ENCODE measurements around the gene ROM1. TPM values are rescaled to one million over a fixed set of nuclear protein-coding genes. Genes with fewer than 3 reads are reported as not detected.

ROM1 gene
- total RNA-seq, 2 donors from 2014 or later = 3.2 to 3.6 TPM

- no peak for DNase-seq
- H3K27ac ChIP-seq = no peak overlapping the region
- H3K9ac ChIP-seq (ENCODE audit: low read depth in 2 of 2, low read length in 2 of 2) = no peak overlapping the region
- no peaks in the 10 kb centered on the region for H3K9me3 ChIP-seq
- TF ChIP-seq CTCF (IDR thresholded peaks at IDR 0.05) = no peak
- peaks cover 18% of the 10 kb centered on the region for H3K4me1 ChIP-seq
- intact Hi-C loops (cut with DNase I) = loop anchor here (10.0 kb wide), 1 partner anchor 100 kb away; no protein-coding TSS in a partner anchor
- H3K36me3 ChIP-seq = peaks cover 6% of the 10 kb centered on the region
- no peak overlapping the region for H3K4me3 ChIP-seq
- no peaks in the 10 kb centered on the region for H3K27me3 ChIP-seq
These were observed 17.9 kb upstream of the ROM1 start for GRCh38 chr11:62595124-62595523.

DNA sequence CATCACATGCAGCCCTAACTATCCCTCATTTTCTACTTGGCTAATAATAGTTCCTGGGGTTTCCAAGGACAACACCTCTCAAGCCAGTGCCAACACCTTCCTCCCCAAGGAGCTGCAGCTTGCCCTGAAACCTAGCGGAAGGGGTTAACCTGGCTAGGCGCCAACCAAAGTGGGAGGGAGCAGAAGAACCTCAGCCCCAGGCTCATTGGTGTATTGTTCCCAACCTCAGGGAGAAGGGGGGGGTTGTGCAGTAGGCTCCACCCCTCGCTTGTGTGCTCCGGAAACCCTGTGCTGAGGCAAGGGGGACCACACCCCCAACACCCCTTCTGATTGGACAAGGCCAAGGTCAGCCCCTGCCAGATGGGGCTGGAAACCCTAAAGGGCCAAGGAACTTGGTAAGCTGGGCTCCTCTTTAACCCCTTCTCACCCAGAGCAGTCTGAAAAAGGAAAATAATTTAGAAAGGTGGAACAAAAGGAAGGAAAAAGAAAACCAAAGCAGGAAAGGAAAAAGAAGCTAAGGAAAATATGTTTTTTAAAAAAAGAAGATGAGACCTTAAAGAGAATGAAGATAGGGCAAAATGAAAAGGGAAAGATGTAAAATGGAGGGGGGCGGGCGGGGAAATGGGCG is 13.9 kb upstream of the ROM1 start:
- DNase-seq = peak; percentile 94
- peaks cover 6% of the 10 kb centered on the region for H3K36me3 ChIP-seq
- no peaks in the 10 kb centered on the region for H3K9me3 ChIP-seq
- peak overlapping the region; percentile 17 for H3K27ac ChIP-seq
- intact Hi-C loops (cut with DNase I) = loop anchor here (10.0 kb wide), 1 partner anchor 96 kb away; no protein-coding TSS in a partner anchor
- no peaks in the 10 kb centered on the region for H3K27me3 ChIP-seq
- no peak overlapping the region for H3K4me3 ChIP-seq
- H3K9ac ChIP-seq (ENCODE audit: low read depth in 2 of 2, low read length in 2 of 2) = peak overlapping the region in 1 of 2 donors; percentile 97
- peaks cover 5% of the 10 kb centered on the region for H3K4me1 ChIP-seq
- TF ChIP-seq CTCF (IDR thresholded peaks at IDR 0.05) = no peak

DNA sequence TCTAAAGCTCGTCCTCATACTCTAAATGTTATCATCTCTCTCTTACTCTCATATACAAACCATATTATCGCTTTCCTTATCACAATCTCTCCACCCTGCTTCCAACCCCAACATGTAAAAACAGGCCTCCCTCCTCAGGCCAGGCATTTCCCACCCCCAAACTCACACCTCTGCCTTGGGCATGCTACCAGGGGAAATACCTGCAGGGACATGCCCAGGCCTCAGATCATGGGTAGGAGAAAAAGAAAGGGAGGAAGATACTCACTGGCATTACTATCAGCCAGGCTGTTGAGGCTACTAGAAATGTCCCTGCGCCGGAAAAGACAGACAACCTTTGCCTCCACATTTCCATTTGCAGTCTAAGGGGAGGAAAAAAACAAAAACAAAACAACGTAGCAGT is 13.2 kb upstream of the ROM1 start:
- peak overlapping the region; percentile 99 for H3K27ac ChIP-seq
- TF ChIP-seq CTCF (IDR thresholded peaks at IDR 0.05) = no peak
- H3K9ac ChIP-seq (ENCODE audit: low read depth in 2 of 2, low read length in 2 of 2) = peak overlapping the region; percentile 47 to 97
- intact Hi-C loops (cut with DNase I) = loop anchor here (10.0 kb wide), 1 partner anchor 95 kb away; no protein-coding TSS in a partner anchor
- H3K27me3 ChIP-seq = no peaks in the 10 kb centered on the region
- peaks cover 6% of the 10 kb centered on the region for H3K36me3 ChIP-seq
- peak overlapping the region; percentile 87 for H3K4me3 ChIP-seq
- peaks cover 5% of the 10 kb centered on the region for H3K4me1 ChIP-seq
- no peak for DNase-seq
- no peaks in the 10 kb centered on the region for H3K9me3 ChIP-seq

DNA sequence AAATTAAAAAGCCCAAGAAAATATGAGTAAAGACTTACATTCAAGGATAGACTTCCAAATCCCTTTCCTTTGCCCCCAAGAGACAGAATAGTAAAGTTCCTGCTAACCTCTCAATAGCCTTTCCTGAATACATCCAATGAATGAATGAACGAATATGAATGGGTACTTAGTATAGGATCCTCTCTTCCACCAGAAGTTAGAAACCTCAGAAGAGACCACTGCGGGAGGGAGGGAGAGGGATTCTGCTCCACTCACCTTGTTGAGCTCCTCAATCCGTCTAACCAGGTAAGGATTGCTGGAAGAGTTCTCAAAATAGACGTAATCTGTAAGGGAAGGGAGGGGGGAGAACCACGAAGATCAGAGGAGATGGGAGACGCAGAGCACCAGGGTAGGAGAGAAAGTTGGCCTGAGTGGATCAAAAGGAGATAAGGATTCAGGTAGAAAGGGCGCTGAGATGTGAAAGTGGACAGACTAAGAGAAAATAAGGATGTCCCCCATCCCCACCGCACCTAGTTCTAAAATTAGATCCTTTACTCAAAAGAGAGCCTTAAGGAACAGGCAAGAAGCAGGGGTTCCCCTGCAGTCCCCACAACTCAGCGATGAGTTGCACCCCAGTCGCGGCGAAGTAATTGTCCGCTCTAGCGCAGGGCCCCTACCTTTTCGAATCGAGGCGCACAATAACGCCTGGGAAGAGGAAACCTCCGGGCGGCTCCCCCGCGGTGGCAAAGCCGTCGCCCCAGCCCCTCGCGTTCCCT is 12.5 kb upstream of the ROM1 start:
- Histone ChIP-seq H3K9ac (ENCODE audit: low read depth in 2 of 2, low read length in 2 of 2) (peak overlapping the region; percentile 97 to 98), H3K9me3 (no peaks in the 10 kb centered on the region), H3K36me3 (peaks cover 6% of the 10 kb centered on the region), H3K4me3 (peak overlapping the region; percentile 87), H3K27me3 (no peaks in the 10 kb centered on the region), H3K4me1 (peaks cover 5% of the 10 kb centered on the region), H3K27ac (peak overlapping the region; percentile 99)
- no peak for TF ChIP-seq CTCF (IDR thresholded peaks at IDR 0.05)
- DNase-seq = no peak
- intact Hi-C loops (cut with DNase I) = no loop called here

GRCh38 chr11:62601122-62601371 is 12.0 kb upstream of the ROM1 start:
- H3K36me3 ChIP-seq = peaks cover 6% of the 10 kb centered on the region
- peak; percentile 54 for DNase-seq
- peak overlapping the region; percentile 97 to 98 for H3K9ac ChIP-seq (ENCODE audit: low read depth in 2 of 2, low read length in 2 of 2)
- H3K27me3 ChIP-seq = no peaks in the 10 kb centered on the region
- H3K27ac ChIP-seq = peak overlapping the region; percentile 99
- H3K4me3 ChIP-seq = peak overlapping the region; percentile 87
- peaks cover 5% of the 10 kb centered on the region for H3K4me1 ChIP-seq
- TF ChIP-seq CTCF (IDR thresholded peaks at IDR 0.05) = no peak
- no peaks in the 10 kb centered on the region for H3K9me3 ChIP-seq
- intact Hi-C loops (cut with DNase I) = no loop called here

Data from colonic mucosa (tissue), 4 donors.